GM18909 (cell line): ENCODE results near the gene C15orf39.
"Not testable (repeated sequence)": the region's sequence is repeated elsewhere in the genome, so short reads cannot be mapped to it uniquely, and the experiment has no call there.

Source experiments
- ATAC-seq: cut with Tn5 transposase; IDR thresholded peaks from one replicate; pipeline ENCODE4 v1.9.1; 2021; ENCODE audit warnings: mild to moderate bottlenecking; ENCODE audit not compliant: unreplicated experiment, poor library complexity

C15orf39 gene

DNA sequence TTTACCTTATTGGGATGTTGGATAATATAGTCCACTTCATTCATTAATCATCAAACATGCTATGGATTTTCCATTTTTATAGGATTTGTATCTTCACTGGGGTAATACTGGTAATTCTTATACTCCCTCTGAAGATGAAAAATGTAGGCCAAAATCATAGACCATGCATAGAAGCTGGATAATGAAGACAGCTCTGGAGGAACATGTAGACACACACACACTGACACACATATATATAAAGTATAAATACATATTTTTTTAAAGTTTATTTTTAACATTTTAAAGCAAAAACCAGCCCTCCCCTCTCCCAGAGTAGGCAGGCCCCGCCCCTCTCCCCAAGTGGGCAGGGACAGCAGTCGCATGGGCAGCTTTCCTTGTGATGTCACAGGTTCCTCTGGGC is 56.4 kb downstream of the C15orf39 start, which contains the start of gene GOLGA6C:
Gene GOLGA6C (plus strand): TSS at position 301 of the 400 bp plus-strand sequence. CDS start 265 bp downstream, outside the sequence.
- not testable (repeated sequence) for ATAC-seq

DNA sequence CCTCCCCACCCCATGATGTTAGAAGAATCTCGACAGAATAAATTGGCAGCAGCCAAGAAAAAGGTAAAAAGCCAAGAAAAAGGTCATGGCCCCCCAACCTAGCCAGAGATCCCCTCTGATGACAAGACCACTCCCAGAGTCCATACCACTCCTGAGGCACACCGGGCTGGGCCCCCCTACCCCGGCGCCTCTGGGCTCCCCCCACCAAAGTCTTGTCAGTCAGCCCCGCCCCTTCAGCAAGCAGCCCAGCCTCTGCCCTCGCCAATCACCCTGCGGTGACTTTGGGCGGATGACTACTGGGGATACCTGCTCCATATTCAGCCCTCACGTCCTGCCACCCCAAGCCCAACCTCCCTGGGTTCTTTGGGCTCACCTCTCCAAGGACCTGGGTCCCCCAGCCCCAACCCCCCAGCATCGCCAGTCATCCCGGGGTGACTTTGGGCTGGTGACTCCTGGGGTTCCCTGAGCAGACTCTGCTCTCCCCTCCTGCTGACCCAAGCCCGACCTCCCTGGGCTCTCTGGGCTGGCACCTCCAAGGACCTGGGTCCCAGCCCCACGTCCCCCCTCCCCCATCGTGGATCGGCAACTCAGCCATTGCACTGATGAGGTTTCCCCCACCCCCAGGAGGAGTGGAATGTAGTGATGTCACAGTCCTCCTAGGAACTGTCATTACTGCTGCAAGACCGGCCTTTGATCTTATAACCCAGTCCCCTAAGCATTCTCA is 57.1 kb downstream of the C15orf39 start:
- ATAC-seq = not testable (repeated sequence)

DNA sequence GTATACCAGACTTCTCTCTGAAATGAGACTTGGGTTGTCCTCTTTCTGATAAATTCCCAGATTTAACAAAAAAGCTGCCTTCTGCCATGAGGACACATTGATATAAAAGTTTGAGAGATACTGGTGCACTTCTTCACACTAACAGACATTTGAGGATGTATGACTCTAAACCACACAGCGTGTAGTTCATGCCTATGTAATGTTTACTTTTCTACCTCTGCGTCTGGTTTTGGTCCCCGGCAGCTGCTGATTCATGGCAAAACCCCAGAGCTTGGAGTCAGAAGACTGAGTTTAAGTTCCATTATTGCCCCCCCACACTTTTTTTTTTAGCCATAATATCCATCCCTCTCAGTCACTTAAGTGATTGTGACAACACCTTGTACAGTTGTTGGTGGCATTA is 58.2 kb downstream of the C15orf39 start:
- ATAC-seq = not testable (repeated sequence)
